Spleen (tissue), 11 donors: ENCODE data around the gene TNXB. TPM values are rescaled to one million over a fixed set of nuclear protein-coding genes. Genes with fewer than 3 reads are reported as not detected.
"Not testable (repeated sequence)": the region's sequence is repeated elsewhere in the genome, so short reads cannot be mapped to it uniquely, and the experiment has no call there.

Source experiments
- DNase-seq: peaks from one replicate; pipeline ENCODE4 v3.0.0-alpha.2; 2020
- H3K27ac ChIP-seq, 8 donors: fragments of 200-600 bp; sonication (generic) in 7 of 8; 1 replicate in 4 of 8; 2 replicates in 4 of 8; pipeline versions ENCODE4 v1.5.0 to v1.8.0; 2016 to 2021; ENCODE audit warnings: inconsistent platforms in 4 of 8, mild to moderate bottlenecking in 4 of 8, moderate library complexity in 1 of 8
- H3K27me3 ChIP-seq, 7 donors: fragments of 200-600 bp; sonication (generic) in 6 of 7; replicated peaks in 1 of 7; 1 replicate in 4 of 7; 2 replicates in 3 of 7; pipeline versions ENCODE4 v1.5.0 to v1.8.0; 2016 to 2021; ENCODE audit warnings: inconsistent platforms in 3 of 7, mild to moderate bottlenecking in 1 of 7
- H3K36me3 ChIP-seq, 6 donors: fragments of 200-600 bp; sonication (generic) in 5 of 6; 1 replicate in 4 of 6; 2 replicates in 2 of 6; pipeline versions ENCODE4 v1.5.0 to v1.8.0; 2016 to 2021; ENCODE audit warnings: inconsistent platforms in 2 of 6
- H3K4me1 ChIP-seq, 6 donors: fragments of 200-600 bp; sonication (generic) in 5 of 6; 1 replicate in 3 of 6; 2 replicates in 3 of 6; pipeline versions ENCODE4 v1.5.0 to v1.8.0; 2016 to 2021; ENCODE audit warnings: inconsistent platforms in 3 of 6
- H3K4me3 ChIP-seq, 8 donors: fragments of 200-600 bp; sonication (generic) in 7 of 8; 1 replicate in 4 of 8; 2 replicates in 4 of 8; pipeline versions ENCODE4 v1.5.0 to v1.8.0; 2016 to 2021; ENCODE audit warnings: inconsistent platforms in 4 of 8, mild to moderate bottlenecking in 4 of 8, moderate library complexity in 2 of 8
- H3K9me3 ChIP-seq, 8 donors: fragments of 200-600 bp; sonication (generic) in 7 of 8; 1 replicate in 4 of 8; 2 replicates in 4 of 8; pipeline versions ENCODE4 v1.5.0 to v1.8.0; 2016 to 2021; ENCODE audit warnings: inconsistent platforms in 4 of 8
- CTCF ChIP-seq, 11 experiments: fragments of 200-600 bp in 7 of 11; fragments of 450-650 bp in 4 of 11; sonication (generic) in 4 of 11; IDR thresholded peaks in 8 of 11; conservative IDR thresholded peaks in 3 of 11; 1 replicate in 7 of 11; 2 replicates in 4 of 11; pipeline versions ENCODE4 v1.4.0 to v1.8.0; 2016 to 2021; ENCODE audit warnings: antibody characterized with exemption in 11 of 11, inconsistent platforms in 4 of 11, mild to moderate bottlenecking in 1 of 11
- POLR2A ChIP-seq, 3 donors: fragments of 450-650 bp; IDR thresholded peaks; one replicate each; pipeline ENCODE4 v1.5.1; 2017; ENCODE audit warnings: antibody characterized with exemption in 3 of 3, mild to moderate bottlenecking in 1 of 3
- POLR2AphosphoS5 ChIP-seq, 3 donors: sonication (generic); formaldehyde crosslinking; IDR thresholded peaks; one replicate each; pipeline ENCODE4 v1.5.1; 2017; ENCODE audit warnings: antibody characterized with exemption in 3 of 3
- WGBS, 5 donors: extraction: QIAGEN DNeasy Blood & Tissue Kit in 3 of 5; methylation state at CpG; one replicate each; pipeline versions ENCODE4 v1.1.5 to v1.1.7; 2013 to 2018; 5-methylcytosine and 5-hydroxymethylcytosine counted together
- intact Hi-C: fragments of 100-400 bp; cut with DNase I; formaldehyde crosslinking; loops from one replicate; pipeline ENCODE4 v1.15.0; 2023; ENCODE audit warnings: low total_unique reads
- polyA plus RNA-seq, 3 donors: library from polyadenylated mRNA; stranded (reverse); fragments of 200-250 nt; gene quantifications; one replicate each; pipeline ENCODE4 v1.2.1, GENCODE V29; 2013
- total RNA-seq, 7 donors: library from RNA; depleted of rRNA in 3 of 7; stranded (reverse); fragments of >200 nt in 3 of 7; fragmentation: NEBNext Ultra II Directional in 4 of 7; extraction: Animal tissue kit (Norgen Biotek cat#: 25700) in 4 of 7; gene quantifications; one replicate each; pipeline versions ENCODE4 v1.1.0 to v1.2.1, GENCODE V29; 2016 to 2021
- donor health status: healthy with polysubstance abuse.
- donor health status: DM: no; HTN: no; CAD: no; lungs with moderate emphysema.
- donor health status: DM: no; HTN: no; CAD: no.
- donor health status: Bipolar disorder and iron deficiency.
- donor health status: healthy.
- donor health status: DM: no; HTN: no; CAD: no.
- donor health status: DM: yes; HTN: yes; CAD: no.

The TNXB gene
- total and polyA plus RNA-seq, 10 donors, result 13.7 to 117 (median 63.3) TPM

DNA sequence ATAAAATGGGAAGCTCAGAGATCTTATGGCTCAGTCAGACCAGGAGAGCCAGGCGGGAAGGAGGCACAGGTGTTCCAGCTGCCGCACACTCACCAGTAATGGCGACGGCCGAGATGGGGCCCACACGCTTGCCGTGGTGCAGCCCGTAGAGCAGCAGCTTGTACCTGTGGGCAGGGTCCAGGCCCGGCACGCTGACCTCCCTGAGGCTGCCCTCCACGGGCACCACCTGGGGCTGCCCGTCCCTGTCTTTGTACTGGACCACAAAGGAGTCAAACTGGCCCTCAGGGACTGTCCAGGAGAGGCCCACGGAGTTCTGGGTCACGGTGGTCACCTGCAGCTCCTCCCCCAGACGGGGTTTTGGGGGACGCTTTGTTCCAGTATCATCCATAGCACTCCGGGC is 39.7 kb downstream of the TNXB start:
- Histone ChIP-seq H3K27me3 (no peaks in the 10 kb centered on the region), H3K9me3 (no peaks in the 10 kb centered on the region), H3K4me1 (no peaks in the 10 kb centered on the region), H3K4me3 (no peak overlapping the region), H3K27ac (no peak overlapping the region), H3K36me3 (peaks cover 0 to 92% (median 14%) of the 10 kb centered on the region in 6 donors)
- DNase-seq, result no peak
- TF ChIP-seq POLR2A (IDR thresholded peaks at IDR 0.05), result no peak
- intact Hi-C loops, result no loop called here
- WGBS, 5 donors, result 87 to 95% (median 89%) methylated on average over 17 of the region's 17 CpGs

GRCh38 chr6:32068867-32069266 is 40.3 kb downstream of the TNXB start:
- intact Hi-C loops, result no loop called here
- no peak for DNase-seq
- WGBS, 5 donors, result 83 to 93% (median 90%) methylated on average over 11 to 14 of the region's 14 CpGs
- H3K27me3 ChIP-seq, result no peaks in the 10 kb centered on the region
- H3K36me3 ChIP-seq, result peaks cover 0 to 92% (median 15%) of the 10 kb centered on the region in 6 donors
- H3K4me1 ChIP-seq, result no peaks in the 10 kb centered on the region
- no peak for TF ChIP-seq POLR2AphosphoS5 (IDR thresholded peaks at IDR 0.05)
- TF ChIP-seq CTCF (IDR thresholded peaks at IDR 0.05 in 8 of 11, conservative IDR thresholded peaks at IDR 0.05 in 3 of 11), result no peak
- no peak for TF ChIP-seq POLR2A (IDR thresholded peaks at IDR 0.05)
- H3K9me3 ChIP-seq, result no peaks in the 10 kb centered on the region
- no peak overlapping the region for H3K27ac ChIP-seq
- no peak overlapping the region for H3K4me3 ChIP-seq

DNA sequence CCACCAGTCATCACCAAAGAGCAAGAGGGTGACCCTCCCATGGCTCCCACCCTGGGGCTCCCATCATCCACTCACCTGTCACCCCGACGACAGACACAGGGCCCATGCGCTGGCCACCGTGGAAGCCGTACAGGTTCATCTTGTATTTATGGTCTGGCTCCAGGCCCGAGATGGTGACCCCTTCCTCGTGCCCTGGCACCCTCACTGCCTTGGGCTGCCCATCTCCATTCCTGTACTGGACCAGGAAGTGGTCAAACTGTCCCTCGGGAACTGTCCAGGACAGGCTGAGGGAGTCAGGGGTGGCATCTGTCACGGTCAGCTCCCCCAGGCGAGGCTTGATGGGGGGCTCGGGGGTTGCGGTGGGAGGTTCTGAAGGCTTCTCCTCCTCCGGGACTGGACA is 40.8 kb downstream of the TNXB start:
- H3K27ac ChIP-seq, H3K4me1 ChIP-seq, intact Hi-C loops, DNase-seq, H3K27me3 ChIP-seq, H3K9me3 ChIP-seq, H3K4me3 ChIP-seq: not testable (repeated sequence)
- 86 to 92% (median 87%) methylated on average over 6 to 13 of the region's 13 CpGs for WGBS, 5 donors
- H3K36me3 ChIP-seq, result peaks cover 0 to 92% (median 12%) of the 10 kb centered on the region in 6 donors

- peaks cover 0 to 92% (median 11%) of the 10 kb centered on the region in 6 donors for H3K36me3 ChIP-seq
- H3K4me1 ChIP-seq, H3K27ac ChIP-seq, H3K4me3 ChIP-seq, H3K27me3 ChIP-seq, intact Hi-C loops, H3K9me3 ChIP-seq, DNase-seq: not testable (repeated sequence)
- 88 to 95% (median 90%) methylated on average over 15 to 19 of the region's 19 CpGs for WGBS, 5 donors
Observed at GRCh38 chr6:32067521-32067920, 41.6 kb downstream of the TNXB start.

DNA sequence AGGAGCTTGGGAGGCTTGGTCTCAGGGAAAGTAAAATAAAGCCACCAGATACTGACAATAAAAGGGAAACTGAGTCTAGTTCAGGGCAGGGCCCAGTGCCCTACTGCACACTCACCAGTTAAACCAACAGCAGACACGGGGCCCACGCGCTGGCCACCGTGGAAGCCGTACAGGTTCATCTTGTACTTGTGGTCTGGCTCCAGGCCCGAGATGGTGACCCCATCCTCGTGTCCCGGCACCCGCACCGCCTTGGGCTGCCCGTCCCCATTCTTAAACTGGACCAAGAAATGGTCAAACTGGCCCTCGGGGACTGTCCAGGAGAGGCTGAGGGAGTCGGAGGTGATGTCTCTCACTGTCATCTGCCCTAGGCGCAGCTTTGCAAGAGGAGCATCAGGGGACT is 44.4 kb downstream of the TNXB start:
- Histone ChIP-seq H3K4me3 (no peak overlapping the region), H3K9me3 (no peaks in the 10 kb centered on the region), H3K27me3 (no peaks in the 10 kb centered on the region), H3K27ac (no peak overlapping the region), H3K36me3 (peaks cover 0 to 92% (median 11%) of the 10 kb centered on the region in 6 donors), H3K4me1 (no peaks in the 10 kb centered on the region)
- TF ChIP-seq CTCF (IDR thresholded peaks at IDR 0.05 in 8 of 11, conservative IDR thresholded peaks at IDR 0.05 in 3 of 11), result no peak
- no peak for TF ChIP-seq POLR2A (IDR thresholded peaks at IDR 0.05)
- no peak for TF ChIP-seq POLR2AphosphoS5 (IDR thresholded peaks at IDR 0.05)
- DNase-seq, result no peak
- intact Hi-C loops, result no loop called here
- 85 to 95% (median 93%) methylated on average over 14 of the region's 14 CpGs for WGBS, 5 donors
